Esophagus muscularis mucosa (tissue), 3 donors: ENCODE data around the gene AQP12B.

ENCODE experiments used
- EP300 ChIP-seq: sonication (generic); formaldehyde crosslinking; IDR thresholded peaks from one replicate; pipeline ENCODE4 v1.6.1; 2017; ENCODE audit warnings: antibody characterized with exemption
- TF ChIP-seq, protein P1 (sequence below), 3 experiments: fragments of 200-600 bp in 2 of 3; fragments of 450-650 bp in 1 of 3; sonication (generic) in 2 of 3; IDR thresholded peaks; one replicate each; pipeline ENCODE4 v1.5.1; 2017 to 2019; ENCODE audit warnings: antibody characterized with exemption in 3 of 3, mild to moderate bottlenecking in 2 of 3, moderate library complexity in 1 of 3

DNA sequence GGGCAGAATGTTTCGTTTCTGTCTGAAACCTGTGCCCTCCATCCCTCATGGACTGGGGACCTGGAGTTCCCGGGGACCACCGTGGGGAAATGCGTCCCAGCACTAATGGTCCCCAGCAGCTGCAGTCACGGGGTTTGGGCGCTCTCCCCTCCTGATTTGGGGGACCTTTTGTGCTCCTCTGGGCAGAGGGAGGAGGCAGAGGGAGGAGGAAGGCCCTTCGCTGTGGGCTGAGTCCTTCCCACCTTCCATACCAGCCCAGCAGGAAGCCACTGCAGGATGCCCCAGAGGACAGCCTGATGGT, 54.2 kb downstream of the AQP12B start:
- TF ChIP-seq EP300, result no peak
- TF ChIP-seq, protein P1, sequence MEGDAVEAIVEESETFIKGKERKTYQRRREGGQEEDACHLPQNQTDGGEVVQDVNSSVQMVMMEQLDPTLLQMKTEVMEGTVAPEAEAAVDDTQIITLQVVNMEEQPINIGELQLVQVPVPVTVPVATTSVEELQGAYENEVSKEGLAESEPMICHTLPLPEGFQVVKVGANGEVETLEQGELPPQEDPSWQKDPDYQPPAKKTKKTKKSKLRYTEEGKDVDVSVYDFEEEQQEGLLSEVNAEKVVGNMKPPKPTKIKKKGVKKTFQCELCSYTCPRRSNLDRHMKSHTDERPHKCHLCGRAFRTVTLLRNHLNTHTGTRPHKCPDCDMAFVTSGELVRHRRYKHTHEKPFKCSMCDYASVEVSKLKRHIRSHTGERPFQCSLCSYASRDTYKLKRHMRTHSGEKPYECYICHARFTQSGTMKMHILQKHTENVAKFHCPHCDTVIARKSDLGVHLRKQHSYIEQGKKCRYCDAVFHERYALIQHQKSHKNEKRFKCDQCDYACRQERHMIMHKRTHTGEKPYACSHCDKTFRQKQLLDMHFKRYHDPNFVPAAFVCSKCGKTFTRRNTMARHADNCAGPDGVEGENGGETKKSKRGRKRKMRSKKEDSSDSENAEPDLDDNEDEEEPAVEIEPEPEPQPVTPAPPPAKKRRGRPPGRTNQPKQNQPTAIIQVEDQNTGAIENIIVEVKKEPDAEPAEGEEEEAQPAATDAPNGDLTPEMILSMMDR (IDR thresholded peaks at IDR 0.05), result no peak
